Liver (tissue), 9 donors: ENCODE data around the gene TRAT1. TPM values are rescaled to one million over a fixed set of nuclear protein-coding genes. Genes with fewer than 3 reads are reported as not detected.
"Not testable (repeated sequence)": the region's sequence is repeated elsewhere in the genome, so short reads cannot be mapped to it uniquely, and the experiment has no call there.

Source experiments
- DNase-seq: peaks from one replicate; pipeline ENCODE4 v3.0.0-alpha.2; 2017; ENCODE audit warnings: low spot score
- H3K27ac ChIP-seq, 2 donors: one replicate each; pipeline ENCODE4 v1.7.0; 2013; ENCODE audit warnings: inconsistent platforms in 2 of 2, low read length in 2 of 2, control low read depth in 1 of 2, low read depth in 1 of 2, mild to moderate bottlenecking in 1 of 2
- H3K27me3 ChIP-seq, 4 donors: one replicate each; pipeline versions ENCODE4 v1.6.1 to v1.7.0; 2013; ENCODE audit warnings: low read length in 3 of 4, inconsistent platforms in 1 of 4, mild to moderate bottlenecking in 1 of 4, moderate library complexity in 1 of 4; ENCODE audit not compliant: control insufficient read depth in 4 of 4, insufficient read depth in 4 of 4
- H3K36me3 ChIP-seq, 4 donors: one replicate each; pipeline versions ENCODE4 v1.6.1 to v1.7.0; 2013; ENCODE audit warnings: low read length in 3 of 4, mild to moderate bottlenecking in 3 of 4, low read depth in 1 of 4, moderate library complexity in 1 of 4; ENCODE audit not compliant: control insufficient read depth in 4 of 4, insufficient read depth in 3 of 4
- H3K4me1 ChIP-seq, 4 donors: one replicate each; pipeline versions ENCODE4 v1.6.1 to v1.7.0; 2013; ENCODE audit warnings: low read length in 3 of 4, mild to moderate bottlenecking in 3 of 4, moderate library complexity in 1 of 4; ENCODE audit not compliant: control insufficient read depth in 4 of 4, insufficient read depth in 4 of 4
- H3K4me3 ChIP-seq, 3 donors: one replicate each; pipeline versions ENCODE4 v1.6.1 to v1.7.0; 2013; ENCODE audit warnings: low read length in 3 of 3, control low read depth in 1 of 3, low read depth in 1 of 3, mild to moderate bottlenecking in 1 of 3
- H3K9ac ChIP-seq, 2 donors: one replicate each; pipeline ENCODE4 v1.7.0; 2013; ENCODE audit warnings: low read length in 2 of 2, mild to moderate bottlenecking in 2 of 2, moderate library complexity in 2 of 2, control low read depth in 1 of 2, low read depth in 1 of 2
- H3K9me3 ChIP-seq, 4 donors: one replicate each; pipeline versions ENCODE4 v1.6.1 to v1.7.0; 2013; ENCODE audit warnings: low read length in 3 of 4; ENCODE audit not compliant: control insufficient read depth in 4 of 4
- ATF3 ChIP-seq: IDR thresholded peaks from 2 replicates; pipeline ENCODE4 v1.6.1; 2016; ENCODE audit warnings: antibody characterized with exemption
- CTCF ChIP-seq: fragments of 150-350 bp; IDR thresholded peaks from 2 replicates; pipeline ENCODE4 v1.5.1; 2017; ENCODE audit warnings: improper control_type of control experiment, low read depth, low read length; ENCODE audit not compliant: missing input control
- EGR1 ChIP-seq, 2 donors: IDR thresholded peaks; 2 replicates each; pipeline ENCODE4 v1.6.1; 2016 to 2018; ENCODE audit warnings: antibody characterized with exemption in 2 of 2, low read depth in 2 of 2
- FOXA1 ChIP-seq: IDR thresholded peaks from 2 replicates; pipeline ENCODE4 v1.6.1; 2016; ENCODE audit warnings: antibody characterized with exemption
- FOXA2 ChIP-seq: IDR thresholded peaks from 2 replicates; pipeline ENCODE4 v1.6.1; 2016; ENCODE audit warnings: antibody characterized with exemption
- GABPA ChIP-seq, 2 donors: IDR thresholded peaks in 1 of 2; conservative IDR thresholded peaks in 1 of 2; 2 replicates each; pipeline ENCODE4 v1.6.1; 2016; ENCODE audit warnings: antibody characterized with exemption in 2 of 2, mild to moderate bottlenecking in 1 of 2, moderate library complexity in 1 of 2
- HNF4A ChIP-seq, 2 donors: conservative IDR thresholded peaks; 2 replicates each; pipeline ENCODE4 v1.6.1; 2016; ENCODE audit warnings: antibody characterized with exemption in 2 of 2, mild to moderate bottlenecking in 2 of 2
- JUND ChIP-seq, 2 donors: IDR thresholded peaks; 2 replicates each; pipeline ENCODE4 v1.6.1; 2016; ENCODE audit warnings: antibody characterized with exemption in 2 of 2
- MAX ChIP-seq: IDR thresholded peaks from 2 replicates; pipeline ENCODE4 v1.6.1; 2016; ENCODE audit warnings: antibody characterized with exemption
- NR2F2 ChIP-seq: IDR thresholded peaks from 2 replicates; pipeline ENCODE4 v1.6.1; 2016; ENCODE audit warnings: antibody characterized with exemption
- REST ChIP-seq: IDR thresholded peaks from 2 replicates; pipeline ENCODE4 v1.6.1; 2016; ENCODE audit warnings: antibody characterized with exemption, mild to moderate bottlenecking
- RXRA ChIP-seq, 2 donors: IDR thresholded peaks; 2 replicates each; pipeline ENCODE4 v1.6.1; 2017 to 2018; ENCODE audit warnings: antibody characterized with exemption in 2 of 2, mild to moderate bottlenecking in 1 of 2
- SP1 ChIP-seq: IDR thresholded peaks from 2 replicates; pipeline ENCODE4 v1.6.1; 2018; ENCODE audit warnings: antibody characterized with exemption, mild to moderate bottlenecking
- TAF1 ChIP-seq: conservative IDR thresholded peaks from 2 replicates; pipeline ENCODE4 v1.6.1; 2016; ENCODE audit warnings: antibody characterized with exemption, mild to moderate bottlenecking
- YY1 ChIP-seq: IDR thresholded peaks from 2 replicates; pipeline ENCODE4 v1.6.1; 2016; ENCODE audit warnings: antibody characterized with exemption, mild to moderate bottlenecking
- ZBTB33 ChIP-seq: IDR thresholded peaks from 2 replicates; pipeline ENCODE4 v1.6.1; 2016; ENCODE audit warnings: antibody characterized with exemption
- WGBS: extraction: QIAGEN DNeasy Blood & Tissue Kit; methylation state at CpG from one replicate; pipeline ENCODE4 v1.1.7; 2013; 5-methylcytosine and 5-hydroxymethylcytosine counted together
- polyA plus RNA-seq, 2 donors: library from polyadenylated mRNA; stranded (reverse) in 1 of 2; unstranded in 1 of 2; fragments of 200-250 nt in 1 of 2; fragments of >200 nt in 1 of 2; fragmentation: Nextera tagmentation in 1 of 2; extraction: Ambion mirVana in 1 of 2; gene quantifications; one replicate each; pipeline versions ENCODE4 v1.2.1 to v1.2.3, GENCODE V29; 2013 to 2015
- total RNA-seq, 2 donors: library from RNA; depleted of rRNA; stranded (reverse); fragments of >200 nt; gene quantifications; one replicate each; pipeline ENCODE4 v1.2.3, GENCODE V29; 2014
- donor health status: healthy.
- donor health status: healthy.
- donor health status: healthy.
- donor health status: healthy.
- donor health status: healthy.

TRAT1 gene
- total and polyA plus RNA-seq, 4 donors: 0.06 to 0.67 (median 0.32) TPM

- Histone ChIP-seq H3K4me1 (no peaks in the 10 kb centered on the region), H3K4me3 (no peak overlapping the region), H3K27ac (no peak overlapping the region), H3K27me3 (no peaks in the 10 kb centered on the region), H3K36me3 (no peaks in the 10 kb centered on the region), H3K9me3 (no peaks in the 10 kb centered on the region), H3K9ac (peak overlapping the region in 1 of 2 donors; percentile 18)
- WGBS: 87% methylated on average over 2 of the region's 2 CpGs
- TF ChIP-seq RXRA (IDR thresholded peaks at IDR 0.05) (no peak), HNF4A (conservative IDR thresholded peaks at IDR 0.05) (no peak), GABPA (IDR thresholded peaks at IDR 0.05 in 1 of 2, conservative IDR thresholded peaks at IDR 0.05 in 1 of 2) (no peak), ZBTB33 (no peak), EGR1 (IDR thresholded peaks at IDR 0.05; ENCODE audit: low read depth in 2 of 2) (no peak), YY1 (no peak), MAX (no peak)
- no peak for DNase-seq
Measured at GRCh38 chr3:108823227-108823626, 641 bp downstream of the TRAT1 start.

- not testable (repeated sequence) for H3K9ac ChIP-seq, H3K27ac ChIP-seq, H3K9me3 ChIP-seq, H3K4me3 ChIP-seq, DNase-seq, H3K36me3 ChIP-seq, H3K27me3 ChIP-seq, H3K4me1 ChIP-seq
- WGBS: 82% methylated on average over 10 of the region's 10 CpGs
Measured at GRCh38 chr3:108823803-108824202, 1.2 kb downstream of the TRAT1 start.

GRCh38 chr3:108826309-108827187 lies 4.0 kb downstream of the TRAT1 start:
- H3K27ac ChIP-seq: no peak overlapping the region
- H3K9ac ChIP-seq: no peak overlapping the region
- no peak for DNase-seq
- H3K36me3 ChIP-seq: no peaks in the 10 kb centered on the region
- WGBS: 71% methylated on average over 6 of the region's 6 CpGs
- H3K27me3 ChIP-seq: no peaks in the 10 kb centered on the region
- no peaks in the 10 kb centered on the region for H3K4me1 ChIP-seq
- no peaks in the 10 kb centered on the region for H3K9me3 ChIP-seq
- no peak overlapping the region for H3K4me3 ChIP-seq
- no peak for TF ChIP-seq NR2F2
- no peak for TF ChIP-seq TAF1
- no peak for TF ChIP-seq GABPA (IDR thresholded peaks at IDR 0.05 in 1 of 2, conservative IDR thresholded peaks at IDR 0.05 in 1 of 2)
- TF ChIP-seq RXRA (IDR thresholded peaks at IDR 0.05): no peak
- TF ChIP-seq CTCF: no peak
- no peak for TF ChIP-seq ATF3
- TF ChIP-seq ZBTB33: no peak
- no peak for TF ChIP-seq REST
- no peak for TF ChIP-seq JUND (IDR thresholded peaks at IDR 0.05)
- no peak for TF ChIP-seq FOXA1
- TF ChIP-seq FOXA2: no peak
- TF ChIP-seq SP1: no peak
- no peak for TF ChIP-seq YY1
